OCI-LY1 (cell line): ENCODE measurements around the gene DYRK1B.

Experiments used
- CTCF ChIP-seq: fragments of 200-600 bp; sonication (generic), shearing (Covaris generic); IDR thresholded peaks from 2 replicates; pipeline ENCODE4 v1.5.1; 2017; ENCODE audit warnings: mild to moderate bottlenecking, antibody characterized with exemption, low read length, moderate library complexity, mixed read lengths
- EZH2 ChIP-seq: fragments of 200-600 bp; sonication (generic), shearing (Covaris generic); IDR thresholded peaks from 2 replicates; pipeline ENCODE4 v1.8.0; 2017; ENCODE audit warnings: borderline replicate concordance, mixed run types, mild to moderate bottlenecking, antibody characterized with exemption, low read length, moderate library complexity, mixed read lengths

GRCh38 chr19:39850892-39851291, 16.9 kb upstream of the DYRK1B start:
- TF ChIP-seq CTCF (no peak), EZH2 (no peak)
